ENCODE data around the gene PDE6C. TPM values are rescaled to one million over a fixed set of nuclear protein-coding genes. Genes with fewer than 3 reads are reported as not detected.

Gene PDE6C
- total RNA-seq: not detected in 2 replicates

DNA sequence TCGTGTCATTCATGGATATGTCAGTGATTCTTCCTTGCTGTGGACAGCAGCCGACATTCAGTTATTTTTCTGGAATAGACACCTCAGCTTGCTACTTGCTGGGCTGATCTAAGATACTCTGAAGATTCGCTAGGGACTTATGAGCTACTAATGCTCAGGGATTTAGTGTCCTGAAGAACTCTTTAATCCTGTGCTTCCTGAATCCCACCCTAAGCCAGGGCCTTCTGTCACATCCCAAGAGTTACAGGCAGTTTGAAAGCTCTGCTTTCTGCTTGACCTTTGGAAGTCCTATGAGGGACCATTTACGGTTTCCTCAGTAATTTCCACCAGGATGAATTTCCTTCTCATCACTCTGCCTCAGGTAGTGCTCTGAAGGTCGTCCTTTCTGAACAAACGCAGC is at the start of gene PDE6C:
Gene PDE6C, plus strand, starts transcription at position 227 of the 400 bp plus-strand sequence. CDS start 189 bp downstream, outside the sequence.

DNA sequence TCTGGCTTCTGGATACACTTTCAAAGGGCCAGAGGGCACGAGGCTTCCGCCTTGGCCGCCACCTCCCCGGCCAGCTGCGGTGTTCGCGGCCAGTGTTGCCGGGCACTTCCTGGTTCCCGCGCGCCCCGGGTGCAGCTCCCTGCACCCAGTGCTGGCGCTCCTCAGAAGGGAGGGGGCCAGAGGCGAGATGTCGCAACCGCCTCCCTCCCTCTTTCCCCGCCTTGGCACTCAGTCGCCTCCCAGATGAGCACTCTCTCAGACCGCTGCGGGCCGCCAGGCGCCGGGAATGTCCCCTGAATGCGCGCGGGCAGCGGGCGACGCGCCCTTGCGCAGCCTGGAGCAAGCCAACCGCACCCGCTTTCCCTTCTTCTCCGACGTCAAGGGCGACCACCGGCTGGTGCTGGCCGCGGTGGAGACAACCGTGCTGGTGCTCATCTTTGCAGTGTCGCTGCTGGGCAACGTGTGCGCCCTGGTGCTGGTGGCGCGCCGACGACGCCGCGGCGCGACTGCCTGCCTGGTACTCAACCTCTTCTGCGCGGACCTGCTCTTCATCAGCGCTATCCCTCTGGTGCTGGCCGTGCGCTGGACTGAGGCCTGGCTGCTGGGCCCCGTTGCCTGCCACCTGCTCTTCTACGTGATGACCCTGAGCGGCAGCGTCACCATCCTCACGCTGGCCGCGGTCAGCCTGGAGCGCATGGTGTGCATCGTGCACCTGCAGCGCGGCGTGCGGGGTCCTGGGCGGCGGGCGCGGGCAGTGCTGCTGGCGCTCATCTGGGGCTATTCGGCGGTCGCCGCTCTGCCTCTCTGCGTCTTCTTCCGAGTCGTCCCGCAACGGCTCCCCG is 45.7 kb upstream of the PDE6C start, which contains the start of gene FFAR4:
Gene FFAR4, plus strand, starts transcription at position 231 of the 842 bp plus-strand sequence. Its CDS starts 56 bp downstream, at position 287.

DNA sequence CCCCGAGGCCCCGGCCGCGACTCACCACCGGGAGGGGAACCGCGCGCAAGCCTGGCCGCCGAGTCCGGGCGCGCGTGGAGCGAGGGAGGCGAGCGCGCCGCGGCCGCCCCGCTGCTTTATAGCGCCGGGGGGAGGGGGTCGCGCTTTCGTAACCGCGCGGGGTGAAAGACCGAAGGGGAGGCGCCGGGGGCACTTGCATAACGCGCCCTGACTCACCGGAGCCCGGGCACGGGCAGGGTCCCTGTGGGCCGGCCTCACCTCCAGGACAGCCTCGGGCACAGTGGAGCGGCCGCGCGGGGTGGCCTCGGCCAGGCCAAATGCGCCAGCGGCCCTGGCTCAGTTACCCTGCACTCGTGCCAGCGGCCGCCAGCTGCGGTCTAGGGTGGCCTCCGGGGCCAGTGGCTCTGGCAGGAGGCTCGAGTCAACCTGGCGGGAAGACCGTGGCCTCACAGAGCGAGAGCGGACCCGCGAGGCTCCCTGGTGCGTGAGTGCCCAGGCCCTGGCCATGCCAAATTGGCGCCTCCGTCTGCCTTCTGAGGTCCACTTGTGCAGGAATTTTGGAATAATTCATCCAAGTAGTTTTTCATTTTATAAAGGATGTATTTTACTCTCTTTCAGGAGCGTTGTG is 11.1 kb upstream of the PDE6C start, which contains the start of gene RBP4:
Gene RBP4, minus strand, starts transcription at position 90 of the 628 bp plus-strand sequence. CDS start 207 bp downstream, outside the sequence.

DNA sequence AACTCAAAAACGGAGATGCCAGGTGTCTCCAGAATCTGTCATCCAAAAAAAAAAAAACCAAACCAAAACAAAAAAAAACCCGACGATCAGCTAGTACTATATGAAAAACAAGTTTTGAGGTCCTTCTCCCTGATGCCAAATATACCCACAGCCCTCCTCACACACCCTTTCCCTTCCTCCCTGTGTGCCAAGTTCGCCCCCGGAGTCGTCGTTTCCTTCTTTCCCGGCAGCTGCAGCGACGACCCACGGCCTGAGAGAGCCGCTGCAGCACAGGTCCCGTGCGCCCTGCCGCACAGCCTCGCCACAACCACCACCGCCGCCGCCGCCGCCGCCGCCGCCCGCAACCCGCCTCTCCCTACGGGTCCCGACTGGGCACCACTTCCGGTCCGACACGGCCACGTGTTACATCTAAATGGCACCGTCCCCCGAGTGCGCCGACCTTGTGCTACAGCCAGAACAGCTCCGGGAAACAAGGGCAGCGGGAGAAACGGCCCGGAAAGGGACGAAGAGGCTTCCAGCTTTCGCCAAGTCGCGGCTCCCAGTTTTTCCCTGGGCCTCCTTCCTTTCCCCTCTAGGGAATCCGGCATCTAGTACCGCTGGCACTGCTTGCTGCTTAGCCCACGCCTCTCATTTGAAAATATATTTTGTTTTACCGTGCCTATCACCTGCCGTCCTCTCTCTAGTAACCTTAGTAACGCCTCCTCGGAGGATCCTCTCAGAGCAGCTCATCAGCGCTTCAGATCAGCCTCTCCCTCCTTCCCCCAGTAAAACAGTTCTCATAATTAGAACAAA is 90.1 kb downstream of the PDE6C start, which contains the start of gene FRA10AC1:
Gene FRA10AC1, minus strand, starts transcription at position 383 of the 792 bp plus-strand sequence. CDS start 2,486 bp downstream, outside the sequence.

Other genes with a start within 250 kb of the PDE6C start
- 117 and 125 TPM in 2 replicates for gene MYOF, start 130.2 kb upstream of the PDE6C start, total RNA-seq
- gene CEP55, start 115.9 kb upstream of the PDE6C start, total RNA-seq: 9.0 and 9.6 TPM in 2 replicates
- gene FFAR4, start 45.9 kb upstream of the PDE6C start, total RNA-seq: not detected in 2 replicates
- 2.1 TPM in 1 of 2 replicates, not detected in the other for gene RBP4, start 11.3 kb upstream of the PDE6C start, total RNA-seq
- gene FRA10AC1, start 90.1 kb downstream of the PDE6C start, total RNA-seq: 3.1 and 3.2 TPM in 2 replicates
- not detected in 2 replicates for gene LGI1, start 145.4 kb downstream of the PDE6C start, total RNA-seq